Mammary epithelial cell (primary cell): ENCODE measurements around the gene BRWD1.

ENCODE experiments used
- CTCF ChIP-seq, 2 donors: IDR thresholded peaks in 1 of 2; conservative IDR thresholded peaks in 1 of 2; 2 replicates each; pipeline ENCODE4 v1.5.1; 2011 to 2012; ENCODE audit warnings: inconsistent platforms in 2 of 2, low read length in 2 of 2, mild to moderate bottlenecking in 2 of 2, control low read depth in 1 of 2, low read depth in 1 of 2; ENCODE audit not compliant: insufficient read depth in 1 of 2; ENCODE audit errors: extremely low read depth in 1 of 2
- EZH2 ChIP-seq: IDR thresholded peaks from 2 replicates; pipeline ENCODE4 v1.6.1; 2012; ENCODE audit warnings: low read length, inconsistent platforms, borderline replicate concordance

- TF ChIP-seq CTCF (conservative IDR thresholded peaks at IDR 0.05 in 1 of 2, IDR thresholded peaks at IDR 0.05 in 1 of 2; ENCODE audit: extremely low read depth in 1 of 2, insufficient read depth in 1 of 2, low read depth in 1 of 2, low read length in 2 of 2) (peak in 1 of 2 donors; percentile 14), EZH2 (no peak)
Observed at GRCh38 chr21:39175154-39175553, 138.3 kb downstream of the BRWD1 start.
